Neuronal stem cell (in vitro differentiated cells): ENCODE measurements around the gene CCT2.

ENCODE experiments used
- DNase-seq: peaks from one replicate; pipeline ENCODE4 v3.0.0-alpha.2; 2013; ENCODE audit warnings: low spot score
- H2AFZ ChIP-seq: one replicate; pipeline ENCODE4 v1.6.1; 2013; ENCODE audit warnings: mild to moderate bottlenecking, low read length, inconsistent platforms
- H2AK5ac ChIP-seq: 2 replicates; pipeline ENCODE4 v1.6.1; 2013; ENCODE audit warnings: low read depth, mild to moderate bottlenecking, inconsistent platforms, low read length, moderate library complexity, mixed read lengths
- H2BK120ac ChIP-seq: 2 replicates; pipeline ENCODE4 v1.6.1; 2013; ENCODE audit warnings: low read depth, mild to moderate bottlenecking, inconsistent platforms, low read length, moderate library complexity, mixed read lengths
- H2BK12ac ChIP-seq: one replicate; pipeline ENCODE4 v1.6.1; 2013; ENCODE audit warnings: low read length, inconsistent platforms
- H2BK15ac ChIP-seq: 2 replicates; pipeline ENCODE4 v1.6.1; 2013; ENCODE audit warnings: mild to moderate bottlenecking, low read length, inconsistent platforms, mixed read lengths
- H2BK5ac ChIP-seq: one replicate; pipeline ENCODE4 v1.6.1; 2013; ENCODE audit warnings: inconsistent platforms, mild to moderate bottlenecking, low read length, moderate library complexity
- H3K14ac ChIP-seq: one replicate; pipeline ENCODE4 v1.6.1; 2013; ENCODE audit warnings: low read length, inconsistent platforms
- H3K18ac ChIP-seq: 2 replicates; pipeline ENCODE4 v1.6.1; 2013; ENCODE audit warnings: low read length, inconsistent platforms
- H3K23ac ChIP-seq: 2 replicates; pipeline ENCODE4 v1.6.1; 2013; ENCODE audit warnings: low read depth, mild to moderate bottlenecking, mixed read lengths, low read length, inconsistent platforms; ENCODE audit not compliant: poor library complexity
- H3K27ac ChIP-seq: replicated peaks from 3 replicates; pipeline ENCODE4 v1.5.1; 2013; ENCODE audit warnings: low read length, inconsistent platforms
- H3K27me3 ChIP-seq, 3 experiments: 2 replicates each; pipeline ENCODE4 v1.6.1; 2013; ENCODE audit warnings: low read length in 3 of 3, mild to moderate bottlenecking in 2 of 3, inconsistent platforms in 1 of 3, low read depth in 1 of 3, mixed read lengths in 1 of 3, moderate library complexity in 1 of 3; ENCODE audit not compliant: control insufficient read depth in 3 of 3, insufficient read depth in 3 of 3
- H3K36me3 ChIP-seq, 2 donors: replicated peaks in 1 of 2; 2 replicates each; pipeline ENCODE4 v1.6.1; 2013; ENCODE audit warnings: low read length in 2 of 2; ENCODE audit not compliant: control insufficient read depth in 2 of 2, insufficient read depth in 2 of 2
- H3K4ac ChIP-seq: 2 replicates; pipeline ENCODE4 v1.6.1; 2013; ENCODE audit warnings: inconsistent platforms, mild to moderate bottlenecking, low read length, moderate library complexity
- H3K4me1 ChIP-seq, 2 donors: 1 replicate in 1 of 2; 2 replicates in 1 of 2; pipeline ENCODE4 v1.6.1; 2013; ENCODE audit warnings: low read length in 2 of 2, low read depth in 1 of 2; ENCODE audit not compliant: control insufficient read depth in 2 of 2, insufficient read depth in 1 of 2
- H3K4me2 ChIP-seq: one replicate; pipeline ENCODE4 v1.6.1; 2013; ENCODE audit warnings: mild to moderate bottlenecking, low read length, inconsistent platforms; ENCODE audit not compliant: insufficient read depth, poor library complexity, severe bottlenecking
- H3K4me3 ChIP-seq, 2 donors: 2 replicates each; pipeline ENCODE4 v1.5.1; 2013; ENCODE audit warnings: low read length in 2 of 2, mild to moderate bottlenecking in 2 of 2, inconsistent platforms in 1 of 2, moderate library complexity in 1 of 2
- H3K79me1 ChIP-seq: one replicate; pipeline ENCODE4 v1.6.1; 2013; ENCODE audit warnings: low read depth, mild to moderate bottlenecking, inconsistent platforms, low read length, moderate library complexity
- H3K9ac ChIP-seq: one replicate; pipeline ENCODE4 v1.6.1; 2013; ENCODE audit warnings: mild to moderate bottlenecking, low read depth, low read length, inconsistent platforms; ENCODE audit not compliant: poor library complexity
- H3K9me3 ChIP-seq, 2 donors: replicated peaks in 1 of 2; 2 replicates each; pipeline versions ENCODE3 to v1.6.1; 2013; ENCODE audit warnings: low read length in 2 of 2, mild to moderate bottlenecking in 2 of 2, inconsistent platforms in 1 of 2, low read depth in 1 of 2, mixed read lengths in 1 of 2, moderate library complexity in 1 of 2; ENCODE audit not compliant: control insufficient read depth in 2 of 2, insufficient read depth in 1 of 2
- H4K8ac ChIP-seq: one replicate; pipeline ENCODE4 v1.6.1; 2013; ENCODE audit warnings: low read depth, mild to moderate bottlenecking, inconsistent platforms, low read length, moderate library complexity
- H4K91ac ChIP-seq: one replicate; pipeline ENCODE4 v1.6.1; 2013; ENCODE audit warnings: low read length, low read depth, mild to moderate bottlenecking, inconsistent platforms; ENCODE audit not compliant: poor library complexity
- WGBS, 2 donors: extraction: QIAGEN DNeasy Blood & Tissue Kit; methylation state at CpG; one replicate each; pipeline ENCODE4 v1.1.7; 2013; ENCODE audit warnings: missing lambda C conversion rate in 2 of 2, mixed read lengths in 1 of 2; ENCODE audit not compliant: insufficient read length in 2 of 2, insufficient replicate concordance in 1 of 2; ENCODE audit errors: extremely low coverage in 2 of 2; 5-methylcytosine and 5-hydroxymethylcytosine counted together

CCT2 gene

DNA sequence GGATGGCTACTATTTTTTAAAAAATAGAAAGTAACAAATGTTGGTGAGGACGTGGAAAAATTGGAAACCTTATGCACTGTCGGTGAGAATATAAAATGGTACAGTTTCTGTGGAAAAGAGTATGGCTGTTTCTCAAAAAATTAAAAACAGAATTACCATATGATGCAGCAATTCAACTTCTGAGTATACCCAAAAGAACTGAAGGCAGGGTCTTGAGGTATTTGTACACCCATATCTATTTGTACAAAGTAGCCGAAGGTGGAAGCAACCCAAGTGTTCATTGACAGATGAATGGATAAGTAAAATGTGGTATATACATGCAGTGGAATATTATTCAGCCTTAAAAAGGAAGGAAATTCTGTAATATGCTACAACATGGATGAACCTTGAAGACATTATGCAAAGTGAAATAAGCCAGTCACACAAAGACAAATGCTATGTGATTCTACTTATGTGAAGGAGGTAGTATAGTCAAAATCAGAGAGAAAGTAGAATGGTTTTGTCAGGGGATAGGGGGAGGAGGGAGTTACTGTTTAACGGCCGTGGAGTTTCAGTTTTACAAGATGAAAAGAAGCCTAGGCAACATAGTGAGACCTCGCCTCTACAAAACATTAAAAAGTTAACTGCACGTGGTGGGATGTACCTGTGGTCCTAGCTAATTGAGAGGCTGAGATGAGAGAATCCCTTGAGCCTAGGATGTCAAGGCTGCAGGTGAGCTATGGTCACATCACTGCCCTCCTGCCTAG is 38.4 kb upstream of the CCT2 start:
- no peak overlapping the region for H3K18ac ChIP-seq
- no peak overlapping the region for H4K91ac ChIP-seq
- H3K4ac ChIP-seq: no peak overlapping the region
- no peak overlapping the region for H3K4me2 ChIP-seq
- no peak overlapping the region for H2BK5ac ChIP-seq
- no peak overlapping the region for H3K4me3 ChIP-seq
- H3K9ac ChIP-seq: no peak overlapping the region
- no peak overlapping the region for H2AK5ac ChIP-seq
- H2BK15ac ChIP-seq: no peak overlapping the region
- no peak overlapping the region for H2BK120ac ChIP-seq
- H3K27me3 ChIP-seq: no peaks in the 10 kb centered on the region
- H3K9me3 ChIP-seq: peaks cover 1 to 18% of the 10 kb centered on the region in 2 donors
- H2AFZ ChIP-seq: no peak overlapping the region
- no peaks in the 10 kb centered on the region for H3K79me1 ChIP-seq
- H3K27ac ChIP-seq: no peak overlapping the region
- no peak overlapping the region for H4K8ac ChIP-seq
- DNase-seq: no peak
- H3K4me1 ChIP-seq: no peaks in the 10 kb centered on the region
- H2BK12ac ChIP-seq: no peak overlapping the region
- WGBS, 2 donors: no CpG with 5 or more reads among the region's 7 CpGs
- H3K23ac ChIP-seq: no peak overlapping the region
- H3K36me3 ChIP-seq: peaks cover 1 to 6% of the 10 kb centered on the region in 2 donors
- H3K14ac ChIP-seq: no peak overlapping the region

DNA sequence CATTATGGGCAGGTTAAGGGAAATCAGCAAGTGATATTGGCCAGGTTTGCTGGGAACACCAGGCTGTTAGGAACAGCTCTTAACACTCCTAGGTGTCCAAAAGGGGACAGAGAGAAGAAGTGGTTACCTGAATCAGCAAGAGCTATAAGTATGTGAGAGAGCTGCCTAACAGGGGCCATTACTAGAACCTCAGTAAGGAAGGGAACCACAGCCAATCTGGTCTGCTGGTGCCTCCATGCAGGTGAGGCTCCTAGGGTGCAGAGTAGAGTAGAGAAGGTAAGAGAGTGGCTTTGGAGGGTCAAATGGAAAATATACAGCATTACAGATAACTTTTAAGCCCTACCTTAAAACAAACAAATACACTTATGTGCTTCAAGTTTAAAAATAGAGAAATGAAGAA is 36.6 kb upstream of the CCT2 start:
- H3K23ac ChIP-seq: no peak overlapping the region
- H3K27me3 ChIP-seq: no peaks in the 10 kb centered on the region
- DNase-seq: no peak
- H3K79me1 ChIP-seq: no peaks in the 10 kb centered on the region
- no peak overlapping the region for H3K14ac ChIP-seq
- H2BK120ac ChIP-seq: no peak overlapping the region
- no peak overlapping the region for H3K4me2 ChIP-seq
- H3K36me3 ChIP-seq: peaks cover 0 to 5% of the 10 kb centered on the region in 2 donors
- peaks cover under 1 to 11% of the 10 kb centered on the region in 2 donors for H3K9me3 ChIP-seq
- H3K18ac ChIP-seq: no peak overlapping the region
- H3K4me1 ChIP-seq: no peaks in the 10 kb centered on the region
- no peak overlapping the region for H2BK5ac ChIP-seq
- no peak overlapping the region for H2AK5ac ChIP-seq
- H3K9ac ChIP-seq: no peak overlapping the region
- no peak overlapping the region for H2BK12ac ChIP-seq
- H4K91ac ChIP-seq: no peak overlapping the region
- H2AFZ ChIP-seq: no peak overlapping the region
- H3K27ac ChIP-seq: no peak overlapping the region
- H3K4me3 ChIP-seq: no peak overlapping the region
- no peak overlapping the region for H4K8ac ChIP-seq
- no peak overlapping the region for H3K4ac ChIP-seq
- H2BK15ac ChIP-seq: no peak overlapping the region

GRCh38 chr12:69550569-69551350 is 34.5 kb upstream of the CCT2 start:
- Histone ChIP-seq H3K4me1 (no peaks in the 10 kb centered on the region), H3K9me3 (no peaks in the 10 kb centered on the region), H4K8ac (no peak overlapping the region), H4K91ac (no peak overlapping the region), H3K9ac (no peak overlapping the region), H3K18ac (no peak overlapping the region), H3K14ac (no peak overlapping the region), H3K79me1 (no peaks in the 10 kb centered on the region), H3K27me3 (no peaks in the 10 kb centered on the region), H3K4ac (no peak overlapping the region), H2BK5ac (no peak overlapping the region), H3K27ac (no peak overlapping the region), H2BK120ac (no peak overlapping the region), H2AFZ (no peak overlapping the region), H2BK15ac (no peak overlapping the region), H3K36me3 (peaks cover 0 to 5% of the 10 kb centered on the region in 2 donors), H2BK12ac (no peak overlapping the region), H3K4me2 (no peak overlapping the region), H3K23ac (no peak overlapping the region), H3K4me3 (no peak overlapping the region), H2AK5ac (no peak overlapping the region)
- WGBS, 2 donors: no CpG with 5 or more reads among the region's 8 CpGs
- DNase-seq: no peak

- 100% methylated on average over 1 of the region's 2 CpGs; no CpG with 5 or more reads in 1 of the 2 donors for whole genome bisulfite sequencing, 2 donors
- H3K4ac ChIP-seq: no peak overlapping the region
Measured at GRCh38 chr12:69553628-69554248, 31.5 kb upstream of the CCT2 start.

More at GRCh38 chr12:69553628-69554248, 31.5 kb upstream of the CCT2 start:
- H4K91ac ChIP-seq: no peak overlapping the region
- H4K8ac ChIP-seq: no peak overlapping the region
- H2AFZ ChIP-seq: no peak overlapping the region
- H2BK12ac ChIP-seq: no peak overlapping the region
- no peak overlapping the region for H3K4me2 ChIP-seq
- H3K79me1 ChIP-seq: no peaks in the 10 kb centered on the region
- H3K9me3 ChIP-seq: no peaks in the 10 kb centered on the region
- H2BK120ac ChIP-seq: no peak overlapping the region
- H3K9ac ChIP-seq: no peak overlapping the region
- H3K14ac ChIP-seq: no peak overlapping the region
- H3K4me1 ChIP-seq: no peaks in the 10 kb centered on the region
- no peak overlapping the region for H2BK15ac ChIP-seq
- no peak overlapping the region for H3K4me3 ChIP-seq
- H3K18ac ChIP-seq: no peak overlapping the region
- peaks cover 0 to 5% of the 10 kb centered on the region in 2 donors for H3K36me3 ChIP-seq
- H2AK5ac ChIP-seq: no peak overlapping the region
- no peaks in the 10 kb centered on the region for H3K27me3 ChIP-seq
- H3K27ac ChIP-seq: no peak overlapping the region
- H3K23ac ChIP-seq: no peak overlapping the region
- H2BK5ac ChIP-seq: no peak overlapping the region
- no peak for DNase-seq
